Measurements from ENCODE around the gene GUCA2B.

The GUCA2B gene

DNA sequence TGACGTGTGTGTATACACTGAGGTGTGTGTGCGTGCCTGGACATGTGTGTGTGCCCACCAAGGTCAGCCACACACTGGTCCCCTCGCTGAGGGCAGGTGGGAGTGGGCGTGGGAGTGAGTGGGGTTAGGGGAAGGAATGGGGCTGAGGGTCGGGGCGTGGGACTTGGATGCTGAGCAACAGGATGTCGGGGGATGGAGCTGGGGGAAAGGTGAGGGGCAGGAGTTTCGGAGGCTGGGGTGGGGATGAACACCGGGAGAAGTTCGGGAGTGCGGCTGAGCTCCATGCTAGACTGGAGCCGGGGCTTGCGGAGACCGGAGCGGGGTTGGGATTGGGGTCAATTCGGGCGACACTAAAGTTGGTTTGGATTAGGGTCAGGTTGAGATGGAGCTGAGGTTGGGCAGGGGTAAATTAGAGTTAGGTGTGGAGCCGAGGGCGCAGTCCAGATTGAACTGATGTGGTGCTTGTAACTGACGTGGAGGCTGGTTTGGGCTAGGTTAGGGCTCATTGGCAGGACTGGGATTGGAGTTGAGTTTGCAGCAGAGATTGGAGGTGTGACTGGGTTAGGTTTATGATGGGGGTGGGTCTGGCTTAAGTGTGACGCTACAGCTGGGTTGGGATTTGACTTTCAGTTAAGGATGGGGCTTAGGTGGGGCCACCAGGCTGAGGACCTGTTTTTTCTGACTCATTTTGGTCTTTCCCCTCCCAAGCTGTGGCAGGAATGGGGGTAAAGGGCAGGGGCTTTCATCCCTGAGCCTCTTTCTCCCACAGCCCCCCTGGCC lies 14.6 kb downstream of the GUCA2B start:
- H3K4me3 ChIP-seq (ENCODE audit: low read length), result no peak overlapping the region
- TF ChIP-seq ZNF274 (IDR thresholded peaks at IDR 0.05; ENCODE audit: low read depth, low read length), result no peak

DNA sequence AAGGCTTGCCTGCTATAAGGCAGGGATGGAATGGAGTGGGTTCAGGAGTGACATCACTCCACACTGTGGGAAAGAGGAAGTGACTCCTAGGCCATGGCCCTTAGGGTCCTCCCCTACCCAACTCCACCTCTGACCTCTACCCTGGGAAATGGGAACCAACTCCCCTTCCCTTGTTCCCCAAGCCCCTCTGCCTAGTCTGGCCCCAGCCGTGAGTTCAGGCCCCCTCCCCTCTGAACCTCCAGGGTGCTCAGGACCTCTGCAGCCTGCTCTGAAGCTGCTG lies 15.1 kb downstream of the GUCA2B start:
- no peak overlapping the region for H3K4me3 ChIP-seq (ENCODE audit: low read length)
- no peak for TF ChIP-seq ZNF274 (IDR thresholded peaks at IDR 0.05; ENCODE audit: low read depth, low read length)

DNA sequence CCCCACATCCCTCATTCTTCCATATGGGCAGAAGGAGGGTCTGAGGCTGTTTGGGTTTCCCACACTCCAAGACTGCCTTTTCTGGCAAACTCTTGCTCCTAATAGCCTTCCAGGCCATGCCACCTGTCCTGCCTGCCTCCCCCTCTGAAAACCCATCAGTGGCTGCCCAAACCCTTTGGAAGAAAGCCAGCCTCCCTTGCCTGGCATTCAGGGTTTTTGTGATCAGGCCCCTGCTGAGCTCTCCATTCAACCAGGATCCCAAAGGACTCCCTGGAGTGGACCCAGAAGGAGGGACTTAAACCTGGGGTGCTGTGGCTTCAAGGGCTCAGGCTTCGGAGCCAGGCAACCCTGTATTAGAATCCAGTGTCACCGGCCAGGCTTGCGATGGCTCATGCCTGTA lies 15.6 kb downstream of the GUCA2B start:
- no peak overlapping the region for H3K4me3 ChIP-seq (ENCODE audit: low read length)
- no peak for TF ChIP-seq ZNF274 (IDR thresholded peaks at IDR 0.05; ENCODE audit: low read depth, low read length)

- TF ChIP-seq ZNF274 (IDR thresholded peaks at IDR 0.05; ENCODE audit: low read depth, low read length), result no peak
- no peak overlapping the region for H3K4me3 ChIP-seq (ENCODE audit: low read length)
Observed at GRCh38 chr1:42170779-42171621, 17.8 kb downstream of the GUCA2B start.

- TF ChIP-seq ZNF274 (IDR thresholded peaks at IDR 0.05; ENCODE audit: low read depth, low read length), result no peak
- no peak overlapping the region for H3K4me3 ChIP-seq (ENCODE audit: low read length)
Observed at GRCh38 chr1:42171679-42172266, 18.6 kb downstream of the GUCA2B start.

GRCh38 chr1:42172381-42173133 lies 19.3 kb downstream of the GUCA2B start:
- no peak for TF ChIP-seq ZNF274 (IDR thresholded peaks at IDR 0.05; ENCODE audit: low read depth, low read length)
- no peak overlapping the region for H3K4me3 ChIP-seq (ENCODE audit: low read length)

DNA sequence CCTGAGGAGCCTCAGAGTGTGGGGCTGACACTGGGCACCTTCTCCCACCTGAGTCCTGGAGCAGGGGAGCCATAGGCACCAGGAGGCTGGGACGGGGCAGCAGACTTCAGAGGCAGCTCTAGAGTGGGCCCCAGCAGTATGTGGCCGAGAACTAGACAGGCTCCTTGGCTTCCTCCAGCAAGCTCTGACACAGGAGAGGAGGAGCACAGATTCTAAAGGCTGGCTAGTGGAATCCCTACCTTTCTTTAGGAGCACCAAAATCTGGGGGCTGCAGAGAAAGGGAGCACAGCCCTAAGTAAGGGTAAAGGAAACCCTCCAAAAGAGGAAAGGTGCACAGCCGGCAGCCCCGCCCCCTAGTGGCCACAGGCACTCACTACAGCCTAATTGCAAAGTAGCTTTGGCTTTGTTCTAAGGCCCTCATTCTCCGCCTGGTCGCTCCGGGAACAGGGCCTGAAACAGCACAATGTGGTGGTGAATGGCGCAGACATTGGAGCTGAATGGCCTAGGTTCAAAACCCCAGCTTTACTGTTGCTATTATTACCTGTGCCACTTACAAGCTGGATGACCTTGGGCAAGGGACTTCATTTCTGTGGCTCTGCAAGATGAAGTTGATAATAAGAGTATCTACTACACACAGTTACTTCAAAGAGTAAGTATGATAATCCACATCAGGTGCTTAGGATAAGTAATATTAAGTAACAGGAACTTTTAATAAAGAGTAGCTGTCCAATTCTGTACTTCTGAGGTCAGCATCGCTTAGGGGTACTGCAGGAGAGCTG lies 20.1 kb downstream of the GUCA2B start:
- TF ChIP-seq ZNF274 (IDR thresholded peaks at IDR 0.05; ENCODE audit: low read depth, low read length), result no peak
- H3K4me3 ChIP-seq (ENCODE audit: low read length), result no peak overlapping the region

DNA sequence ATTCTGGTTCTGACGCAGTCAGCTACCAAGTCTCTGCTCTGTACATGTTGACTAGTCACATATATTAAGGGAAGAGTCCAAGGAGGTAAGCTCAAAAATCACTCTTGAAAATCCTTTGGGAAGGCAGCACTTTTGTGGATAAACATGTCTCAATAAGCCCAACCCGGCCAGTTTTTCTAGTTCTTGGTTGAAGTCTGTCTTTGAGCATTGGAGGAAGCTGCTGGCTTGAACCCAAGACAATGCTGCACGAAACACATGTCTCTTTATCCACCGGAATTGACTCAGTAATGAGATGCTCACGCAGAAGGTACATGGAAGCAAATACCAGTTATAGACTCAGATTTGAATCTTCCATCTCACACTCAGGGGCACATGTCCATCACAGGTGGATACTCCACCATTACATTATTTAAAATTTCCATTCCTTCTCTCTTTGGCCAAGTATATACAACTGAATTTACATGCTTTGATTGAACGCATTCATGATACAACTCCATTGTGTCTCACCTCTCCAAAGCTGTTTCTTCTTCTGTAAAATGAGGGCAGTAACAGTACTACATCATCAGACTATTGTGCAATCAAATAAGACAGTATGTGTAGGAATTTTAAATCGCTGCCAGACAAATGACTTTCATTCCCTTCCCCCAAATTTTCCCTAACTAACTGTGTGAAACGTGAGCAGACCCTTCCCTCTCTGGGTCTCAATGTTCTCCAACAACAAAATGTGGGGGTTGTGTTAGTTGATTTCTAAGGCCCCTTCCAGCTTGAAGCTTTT lies 20.9 kb downstream of the GUCA2B start:
- H3K4me3 ChIP-seq (ENCODE audit: low read length), result no peak overlapping the region
- TF ChIP-seq ZNF274 (IDR thresholded peaks at IDR 0.05; ENCODE audit: low read depth, low read length), result no peak

- no peak for TF ChIP-seq ZNF274 (IDR thresholded peaks at IDR 0.05; ENCODE audit: low read depth, low read length)
- H3K4me3 ChIP-seq (ENCODE audit: low read length), result no peak overlapping the region
Observed at GRCh38 chr1:42175314-42176054, 22.3 kb downstream of the GUCA2B start.

DNA sequence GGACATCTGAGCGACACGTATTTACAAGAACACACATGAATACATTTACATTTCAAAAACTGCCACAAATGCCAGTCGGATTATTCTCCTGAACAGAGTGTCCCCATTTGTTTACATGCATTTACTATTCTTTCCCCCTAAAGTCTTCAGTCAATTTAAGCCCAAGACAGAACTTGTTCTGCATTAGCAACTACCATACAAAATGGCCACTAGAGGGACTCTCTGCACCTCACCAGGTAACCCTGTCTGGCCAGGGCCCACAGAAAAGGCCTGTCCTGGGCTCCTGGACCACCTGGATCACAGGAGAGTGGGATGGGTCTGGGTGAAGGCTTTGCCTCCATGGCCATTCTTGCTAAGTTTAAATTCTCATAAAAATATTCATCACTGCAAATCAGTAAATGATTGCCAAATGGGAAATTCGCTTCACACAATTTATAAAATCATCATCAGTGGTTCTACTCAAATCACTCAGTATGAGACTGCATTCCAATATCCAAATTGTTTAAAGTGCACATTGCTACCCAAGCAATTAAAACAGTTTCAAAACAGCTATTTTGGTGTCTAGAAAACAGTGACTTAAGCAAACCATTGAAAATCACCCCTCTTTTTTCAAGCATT lies 23.8 kb downstream of the GUCA2B start:
- no peak for TF ChIP-seq ZNF274 (IDR thresholded peaks at IDR 0.05; ENCODE audit: low read depth, low read length)
- no peak overlapping the region for H3K4me3 ChIP-seq (ENCODE audit: low read length)

DNA sequence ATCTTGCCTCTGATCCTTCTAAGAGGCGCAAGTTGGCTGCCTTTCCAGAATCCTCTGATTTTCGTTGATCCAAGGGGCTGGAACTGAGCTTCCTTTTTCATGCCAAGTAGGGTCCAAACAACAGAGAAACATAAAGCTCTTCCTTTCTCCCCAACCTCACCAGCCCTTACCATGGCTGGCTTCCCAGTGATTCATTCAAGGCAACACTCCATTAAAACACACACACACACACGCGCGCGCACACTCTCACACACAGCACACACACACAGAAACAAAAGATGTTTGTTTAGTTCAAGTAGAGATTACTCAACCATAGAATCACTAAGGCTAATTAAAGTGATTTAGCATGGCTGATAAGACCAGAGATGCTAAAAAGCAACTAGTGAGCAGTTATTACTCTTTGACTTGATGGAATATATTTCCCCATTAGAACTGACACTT lies 24.4 kb downstream of the GUCA2B start:
- TF ChIP-seq ZNF274 (IDR thresholded peaks at IDR 0.05; ENCODE audit: low read depth, low read length), result no peak
- H3K4me3 ChIP-seq (ENCODE audit: low read length), result no peak overlapping the region

DNA sequence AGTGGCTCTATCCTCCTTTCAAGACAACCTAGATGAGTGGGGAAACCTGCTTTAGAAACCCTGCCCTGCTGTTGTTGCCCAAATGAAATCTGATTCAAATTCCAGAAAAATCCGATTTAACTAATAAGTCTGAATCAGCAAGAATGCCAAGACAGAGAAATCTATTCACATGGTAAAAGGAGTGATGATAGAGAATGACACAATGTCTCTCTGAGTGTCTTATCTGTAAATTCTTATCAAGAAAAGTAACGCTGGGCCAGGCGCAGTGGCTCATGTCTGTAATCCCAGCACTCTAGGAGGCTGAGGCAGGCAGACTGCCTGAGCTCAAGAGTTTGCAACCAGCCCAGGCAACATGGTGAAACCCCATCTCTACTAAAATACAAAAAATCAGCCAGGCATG lies 25.0 kb downstream of the GUCA2B start:
- TF ChIP-seq ZNF274 (IDR thresholded peaks at IDR 0.05; ENCODE audit: low read depth, low read length), result no peak

More for the DNA sequence above, 25.0 kb downstream of the GUCA2B start:
- no peak overlapping the region for H3K4me3 ChIP-seq (ENCODE audit: low read length)
